Brain microvascular endothelial cell (primary cell): ENCODE results near the gene MELK.

Experiments used
- DNase-seq: peaks from one replicate; pipeline ENCODE4 v3.0.0-alpha.2; 2020
- H3K27ac ChIP-seq: fragments of 250-450 bp; sonication (Bioruptor Pico); 2 replicates; pipeline ENCODE4 v1.5.1; 2020; ENCODE audit warnings: mild to moderate bottlenecking, moderate library complexity
- H3K27me3 ChIP-seq: fragments of 250-450 bp; sonication (Bioruptor Pico); replicated peaks from 2 replicates; pipeline ENCODE4 v1.5.1; 2020; ENCODE audit warnings: mild to moderate bottlenecking
- H3K36me3 ChIP-seq: fragments of 250-450 bp; sonication (Bioruptor Pico); replicated peaks from 2 replicates; pipeline ENCODE4 v1.5.1; 2020; ENCODE audit warnings: mild to moderate bottlenecking
- H3K4me3 ChIP-seq: 2 replicates; pipeline ENCODE4 v1.5.1; 2011; ENCODE audit warnings: low read depth, mild to moderate bottlenecking, control low read depth, low read length, moderate library complexity
- CTCF ChIP-seq: IDR thresholded peaks from 2 replicates; pipeline ENCODE4 v1.5.1; 2011; ENCODE audit warnings: low read depth, mild to moderate bottlenecking, moderate library complexity, low read length, control low read depth, inconsistent platforms; ENCODE audit errors: missing control alignments
- in situ Hi-C: cut with HindIII; loops from 2 replicates; pipeline ENCODE4 v1.10.0; 2017; ENCODE audit warnings: low sequenced_read_pairs, low pct_ligation_motif_present

The MELK gene

DNA sequence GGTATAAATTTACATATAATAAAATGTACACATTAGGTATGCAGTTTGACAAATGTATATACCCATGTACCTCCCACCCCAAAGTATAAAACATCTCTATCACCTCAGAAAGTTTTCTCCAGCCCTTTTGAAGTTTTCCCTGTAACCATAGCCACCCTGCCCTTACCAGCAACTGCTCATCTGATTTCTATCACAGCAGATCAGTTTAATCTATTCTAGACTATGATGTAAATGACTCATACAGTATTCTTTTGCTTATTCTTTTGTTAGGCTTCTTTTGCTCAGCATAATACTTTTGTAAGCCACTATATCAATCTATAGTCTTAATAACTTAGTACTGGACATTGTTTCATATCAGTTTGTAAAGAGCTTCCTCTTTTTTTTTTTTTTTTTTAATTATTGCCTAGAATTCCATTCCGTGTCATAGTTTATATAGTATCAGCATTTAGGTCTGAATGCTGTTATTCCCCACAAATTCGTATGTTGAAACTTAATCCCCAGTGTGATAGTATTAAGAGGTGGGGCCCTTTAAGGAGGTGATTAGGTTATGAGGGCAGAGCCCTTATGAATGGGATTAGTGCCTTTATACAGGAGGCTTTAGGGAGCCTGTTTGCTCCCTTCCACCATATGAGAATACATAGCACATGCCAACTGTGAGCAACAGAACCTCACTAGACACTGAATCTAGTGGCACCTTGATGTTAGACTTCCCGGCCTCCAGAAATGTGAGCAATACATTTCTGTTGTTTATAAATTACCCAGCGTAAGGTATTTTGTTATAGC is 20.3 kb downstream of the MELK start:
- peak; percentile 37 for DNase-seq
- H3K36me3 ChIP-seq = no peaks in the 10 kb centered on the region
- peak overlapping the region; percentile 17 for H3K27ac ChIP-seq
- no peaks in the 10 kb centered on the region for H3K27me3 ChIP-seq
- TF ChIP-seq CTCF = no peak
- in situ Hi-C loops = no loop called here
- H3K4me3 ChIP-seq = no peak overlapping the region

- Histone ChIP-seq H3K27ac (no peak overlapping the region), H3K36me3 (no peaks in the 10 kb centered on the region), H3K27me3 (no peaks in the 10 kb centered on the region), H3K4me3 (no peak overlapping the region)
- no peak for TF ChIP-seq CTCF
- in situ Hi-C loops = no loop called here
- no peak for DNase-seq
Measured at GRCh38 chr9:36594213-36594612, 21.5 kb downstream of the MELK start.

- peak; percentile 65 for DNase-seq
- TF ChIP-seq CTCF = peak; percentile 78
- H3K27me3 ChIP-seq = no peaks in the 10 kb centered on the region
- in situ Hi-C loops = no loop called here
- H3K36me3 ChIP-seq = peaks cover 3% of the 10 kb centered on the region
- H3K27ac ChIP-seq = no peak overlapping the region
- H3K4me3 ChIP-seq = no peak overlapping the region
Measured at GRCh38 chr9:36597412-36598178, 24.9 kb downstream of the MELK start.

DNA sequence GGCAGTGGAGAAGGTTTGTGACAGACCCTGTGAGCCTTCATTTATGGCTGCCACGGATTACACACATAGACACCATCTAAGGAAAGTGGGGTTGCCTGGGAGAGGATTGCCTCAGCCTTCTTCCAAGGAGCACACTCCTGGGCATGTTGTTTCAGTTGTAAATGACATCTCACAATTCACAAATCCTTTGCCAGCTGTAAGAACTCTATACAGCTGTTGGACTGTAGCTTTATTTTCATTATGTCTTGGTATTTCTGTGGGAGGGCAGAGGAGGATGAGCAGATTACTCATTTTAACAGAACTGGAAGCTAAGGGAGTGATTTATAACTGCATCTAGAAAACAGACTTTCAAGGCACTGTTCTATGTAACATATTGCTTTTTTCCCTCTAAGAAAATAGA is 25.6 kb downstream of the MELK start:
- in situ Hi-C loops = no loop called here
- Histone ChIP-seq H3K27ac (no peak overlapping the region), H3K27me3 (no peaks in the 10 kb centered on the region), H3K36me3 (peaks cover 4% of the 10 kb centered on the region), H3K4me3 (no peak overlapping the region)
- DNase-seq = no peak
- TF ChIP-seq CTCF = no peak

- Histone ChIP-seq H3K4me3 (no peak overlapping the region), H3K27me3 (no peaks in the 10 kb centered on the region), H3K27ac (peak overlapping the region; percentile 62), H3K36me3 (peaks cover 4% of the 10 kb centered on the region)
- in situ Hi-C loops = no loop called here
- TF ChIP-seq CTCF = no peak
- DNase-seq = peak; percentile 18
Measured at GRCh38 chr9:36603006-36603405, 30.3 kb downstream of the MELK start.

DNA sequence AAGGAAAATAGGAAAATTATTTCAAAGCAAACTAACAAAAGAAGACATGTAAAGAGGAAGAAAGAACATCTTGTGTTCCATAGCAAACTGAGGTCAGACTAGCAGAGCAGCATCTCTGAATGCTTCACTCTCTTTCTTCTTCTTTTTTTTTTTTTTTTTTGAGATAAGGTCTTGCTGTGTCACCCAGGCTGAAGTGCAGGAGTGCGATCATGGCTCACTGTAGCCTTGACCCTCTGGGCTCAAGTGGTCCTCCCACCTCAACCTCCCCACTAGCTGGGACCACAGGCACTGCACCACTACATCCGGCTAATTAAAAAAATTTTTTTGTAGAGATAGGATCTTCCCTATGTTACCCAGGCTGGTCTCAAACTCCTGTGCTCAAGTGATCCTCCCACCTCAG is 36.6 kb downstream of the MELK start:
- H3K4me3 ChIP-seq = no peak overlapping the region
- no peak overlapping the region for H3K27ac ChIP-seq
- DNase-seq = no peak
- H3K36me3 ChIP-seq = no peaks in the 10 kb centered on the region
- in situ Hi-C loops = no loop called here
- H3K27me3 ChIP-seq = no peaks in the 10 kb centered on the region
- no peak for TF ChIP-seq CTCF
